Panc1 (cell line): ENCODE data around the gene DEAF1. TPM values are rescaled to one million over a fixed set of nuclear protein-coding genes. Genes with fewer than 3 reads are reported as not detected.

Experiments
- ATAC-seq: fragments of 200-7000 bp; cut with Tn5 transposase; 2 replicates; pipeline ENCODE4 v1.9.1; 2020; ENCODE audit warnings: mild to moderate bottlenecking, moderate library complexity
- BruUV-seq: library from RNA; stranded (reverse); fragments of 400-500 nt; replicated peaks from 2 replicates; lab custom pipeline; 2021; lab: Mats Ljungman, UMichigan
- CTCF ChIA-PET: fragments of 300-600 bp; sonication (Branson Sonifier 250); formaldehyde crosslinking; loops from one replicate; lab custom pipeline; 2022; ENCODE audit warnings: antibody characterized with exemption; lab: Charles Lee
- POLR2A ChIA-PET: fragments of 300-600 bp; sonication (Branson Sonifier 250); formaldehyde crosslinking; loops from one replicate; lab custom pipeline; 2022; ENCODE audit warnings: antibody characterized with exemption; lab: Charles Lee
- DNase-seq: peaks from one replicate; pipeline ENCODE4 v3.0.0-alpha.2; 2010; ENCODE audit warnings: low read depth, low spot score
- H3K27ac ChIP-seq: 2 replicates; pipeline ENCODE4 v1.5.1; 2011; ENCODE audit warnings: mild to moderate bottlenecking, low read length, inconsistent platforms
- H3K27me3 ChIP-seq: fragments of 200-500 bp; sonication (Bioruptor generic); 2 replicates; pipeline ENCODE4 v1.6.0; 2014; ENCODE audit warnings: low read length, inconsistent platforms; ENCODE audit not compliant: control insufficient read depth, insufficient read depth
- H3K36me3 ChIP-seq: fragments of 200-500 bp; sonication (Bioruptor generic); 2 replicates; pipeline ENCODE4 v1.5.1; 2014; ENCODE audit warnings: inconsistent platforms, mild to moderate bottlenecking, low read length, moderate library complexity; ENCODE audit not compliant: control insufficient read depth, insufficient read depth
- H3K4me1 ChIP-seq: 2 replicates; pipeline ENCODE4 v1.5.1; 2011; ENCODE audit warnings: inconsistent platforms, mild to moderate bottlenecking, low read length, moderate library complexity; ENCODE audit not compliant: control insufficient read depth, insufficient read depth
- H3K4me3 ChIP-seq, 2 experiments: 2 replicates each; pipeline ENCODE4 v1.5.1; 2011 to 2012; ENCODE audit warnings: low read depth in 2 of 2, low read length in 2 of 2, mild to moderate bottlenecking in 2 of 2, inconsistent platforms in 1 of 2, moderate library complexity in 1 of 2
- H3K9me3 ChIP-seq: fragments of 200-500 bp; sonication (Bioruptor generic); 2 replicates; pipeline ENCODE4 v1.5.1; 2014; ENCODE audit warnings: low read depth, mild to moderate bottlenecking, inconsistent platforms, low read length, moderate library complexity; ENCODE audit not compliant: control insufficient read depth, insufficient read depth
- CTCF ChIP-seq: fragments of 450-650 bp; IDR thresholded peaks from 2 replicates; pipeline ENCODE4 v1.5.1; 2017; ENCODE audit warnings: mild to moderate bottlenecking
- POLR2AphosphoS5 ChIP-seq: IDR thresholded peaks from 2 replicates; pipeline ENCODE4 v1.6.1; 2012; ENCODE audit warnings: mild to moderate bottlenecking, low read depth, low read length, moderate library complexity
- REST ChIP-seq, 2 experiments: IDR thresholded peaks; 2 replicates each; pipeline ENCODE4 v1.6.1; 2011 to 2012; ENCODE audit warnings: low read depth in 2 of 2, control low read depth in 1 of 2, low read length in 1 of 2, mild to moderate bottlenecking in 1 of 2, moderate library complexity in 1 of 2; ENCODE audit not compliant: insufficient read depth in 1 of 2
- SIN3A ChIP-seq: IDR thresholded peaks from 2 replicates; pipeline ENCODE4 v1.6.1; 2012; ENCODE audit warnings: low read depth, mild to moderate bottlenecking, low read length, moderate library complexity, borderline replicate concordance; ENCODE audit not compliant: insufficient read depth
- TCF7L2 ChIP-seq: IDR thresholded peaks from 2 replicates; pipeline ENCODE4 v1.6.1; 2011; ENCODE audit warnings: mild to moderate bottlenecking, low read depth, low read length, inconsistent platforms
- in situ Hi-C: cut with HindIII; loops from 2 replicates; pipeline ENCODE4 v1.10.0; 2016; ENCODE audit warnings: low sequenced_read_pairs, low pct_unique_long_range_greater_than_20kb
- intact Hi-C: fragments of 100-400 bp; cut with micrococcal nuclease; formaldehyde crosslinking; loops from one replicate; pipeline ENCODE4 v1.10.0; 2022; ENCODE audit not compliant: unreplicated experiment
- total RNA-seq: library from RNA; stranded (reverse); gene quantifications from one replicate; pipeline ENCODE4 v1.2.1, GENCODE V29; 2021; ENCODE audit not compliant: unreplicated experiment

The DEAF1 gene
- total RNA-seq, 1 experiment from 2014 or later, result 105 TPM

GRCh38 chr11:725624-726202, 30.7 kb upstream of the DEAF1 start:
- Histone ChIP-seq H3K4me3 (no peak overlapping the region), H3K4me1 (peaks cover 41% of the 10 kb centered on the region), H3K27ac (no peak overlapping the region), H3K27me3 (no peaks in the 10 kb centered on the region), H3K9me3 (no peaks in the 10 kb centered on the region), H3K36me3 (peaks cover 5% of the 10 kb centered on the region; the same call in 1 of the 2 replicates)
- ChIA-PET POLR2A (interaction anchor here (0.5 to 1.2 kb wide), 4 partner anchors 10 to 27 kb away, joined by 3 to 15 read pairs (median 8); no protein-coding TSS in a partner anchor), CTCF (interaction anchor here (0.6 to 3.0 kb wide), 5 partner anchors 15 to 30 kb away, joined by 3 to 12 read pairs (median 6); partner anchors contain the start of gene TMEM80)
- intact Hi-C loops, result loop anchor here (10.0 kb wide), 1 partner anchor 171 kb away; no protein-coding TSS in a partner anchor
- in situ Hi-C loops, result no loop called here
- DNase-seq (no peak), ATAC-seq (no peak)
- TF ChIP-seq REST (IDR thresholded peaks at IDR 0.05; ENCODE audit: insufficient read depth in 1 of 2, low read depth in 2 of 2, low read length in 1 of 2), result no peak
- no peak for TF ChIP-seq TCF7L2
- no peak for TF ChIP-seq SIN3A
- TF ChIP-seq POLR2AphosphoS5, result no peak
- TF ChIP-seq CTCF, result no peak
- no TSS peak for BruUV-seq

- H3K36me3 ChIP-seq, result peaks cover 5% of the 10 kb centered on the region; the same call in 1 of the 2 replicates
- BruUV-seq, result no TSS peak
- no peak for TF ChIP-seq SIN3A
- no peak for TF ChIP-seq CTCF
- TF ChIP-seq REST (IDR thresholded peaks at IDR 0.05; ENCODE audit: insufficient read depth in 1 of 2, low read depth in 2 of 2, low read length in 1 of 2), result no peak
- TF ChIP-seq TCF7L2, result no peak
- TF ChIP-seq POLR2AphosphoS5, result no peak
- intact Hi-C loops (loop anchor here (5.0 to 10.0 kb wide), 2 partner anchors 63 to 170 kb away; no protein-coding TSS in a partner anchor), in situ Hi-C loops (no loop called here)
- DNase-seq, result no peak
- ChIA-PET CTCF (interaction anchor here (0.7 to 3.0 kb wide), 4 partner anchors 20 to 123 kb away, joined by 3 to 12 read pairs (median 4); partner anchors contain the start of gene TMEM80), POLR2A (no interaction called here)
- no peaks in the 10 kb centered on the region for H3K9me3 ChIP-seq
- no peak for ATAC-seq
- H3K27me3 ChIP-seq, result no peaks in the 10 kb centered on the region
- H3K4me1 ChIP-seq, result peaks cover 41% of the 10 kb centered on the region
- H3K4me3 ChIP-seq, result no peak overlapping the region
- no peak overlapping the region for H3K27ac ChIP-seq
Measured at GRCh38 chr11:724778-725386, 29.9 kb upstream of the DEAF1 start.
